Measurements from ENCODE around the gene SSTR5. TPM values are rescaled to one million over a fixed set of nuclear protein-coding genes. Genes with fewer than 3 reads are reported as not detected.

The SSTR5 gene
- total and polyA plus RNA-seq, 4 donors = 0.23 TPM; not detected in 3

DNA sequence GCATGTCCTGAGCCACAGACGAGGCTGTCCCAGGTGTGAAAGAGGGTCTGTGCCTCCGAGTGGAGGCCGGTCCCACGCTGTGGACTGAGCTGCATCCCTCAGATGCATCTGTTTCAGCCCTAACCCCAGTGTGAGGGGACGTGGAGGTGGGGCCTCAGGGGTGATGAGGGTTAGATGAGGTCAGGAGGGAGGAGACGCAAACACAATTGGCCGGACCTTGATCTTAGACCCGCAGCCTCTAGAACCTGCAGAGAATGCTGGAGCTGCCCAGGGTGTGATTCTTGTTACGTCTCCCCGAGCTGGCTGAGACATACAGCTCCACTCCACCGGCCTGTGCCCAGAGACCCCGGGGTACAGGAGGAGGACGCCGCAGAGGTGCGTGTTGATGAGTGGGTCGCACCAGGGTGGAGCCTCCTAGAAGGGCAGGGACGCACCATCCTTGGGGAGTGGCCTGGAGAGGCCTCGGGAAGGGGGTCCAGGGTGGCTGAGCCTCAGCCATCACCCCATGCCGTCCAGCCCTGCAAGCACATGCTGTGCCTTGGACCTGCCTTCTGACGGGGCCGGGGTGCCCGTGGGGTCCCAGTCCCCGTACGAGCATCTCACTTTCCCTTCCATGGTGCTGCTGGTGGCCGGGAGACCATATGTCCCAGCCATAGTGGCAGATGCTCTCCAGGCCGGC is 40.1 kb downstream of the SSTR5 start:
- Histone ChIP-seq H3K36me3 (ENCODE audit: control insufficient read depth in 4 of 4, insufficient read depth in 4 of 4, low read length in 4 of 4) (no peaks in the 10 kb centered on the region), H3K27ac (ENCODE audit: low read depth in 1 of 2, low read length in 1 of 2) (no peak overlapping the region), H3K9ac (ENCODE audit: insufficient read depth in 1 of 2, low read length in 2 of 2) (no peak overlapping the region), H3K9me3 (ENCODE audit: control insufficient read depth in 4 of 4, insufficient read depth in 3 of 4, low read length in 3 of 4) (no peaks in the 10 kb centered on the region), H3K27me3 (ENCODE audit: control insufficient read depth in 3 of 3, insufficient read depth in 3 of 3, low read length in 2 of 3) (peaks cover 0 to 27% (median 8%) of the 10 kb centered on the region in 3 donors), H3K4me1 (ENCODE audit: control insufficient read depth in 5 of 5, insufficient read depth in 5 of 5, low read length in 5 of 5) (no peaks in the 10 kb centered on the region), H3K4me3 (no peak overlapping the region)
- WGBS, 2 donors = 65 to 74% methylated on average over 26 of the region's 26 CpGs
- no peak for ATAC-seq (ENCODE audit: insufficient read depth, low FRiP score)
- TF ChIP-seq, protein P1, sequence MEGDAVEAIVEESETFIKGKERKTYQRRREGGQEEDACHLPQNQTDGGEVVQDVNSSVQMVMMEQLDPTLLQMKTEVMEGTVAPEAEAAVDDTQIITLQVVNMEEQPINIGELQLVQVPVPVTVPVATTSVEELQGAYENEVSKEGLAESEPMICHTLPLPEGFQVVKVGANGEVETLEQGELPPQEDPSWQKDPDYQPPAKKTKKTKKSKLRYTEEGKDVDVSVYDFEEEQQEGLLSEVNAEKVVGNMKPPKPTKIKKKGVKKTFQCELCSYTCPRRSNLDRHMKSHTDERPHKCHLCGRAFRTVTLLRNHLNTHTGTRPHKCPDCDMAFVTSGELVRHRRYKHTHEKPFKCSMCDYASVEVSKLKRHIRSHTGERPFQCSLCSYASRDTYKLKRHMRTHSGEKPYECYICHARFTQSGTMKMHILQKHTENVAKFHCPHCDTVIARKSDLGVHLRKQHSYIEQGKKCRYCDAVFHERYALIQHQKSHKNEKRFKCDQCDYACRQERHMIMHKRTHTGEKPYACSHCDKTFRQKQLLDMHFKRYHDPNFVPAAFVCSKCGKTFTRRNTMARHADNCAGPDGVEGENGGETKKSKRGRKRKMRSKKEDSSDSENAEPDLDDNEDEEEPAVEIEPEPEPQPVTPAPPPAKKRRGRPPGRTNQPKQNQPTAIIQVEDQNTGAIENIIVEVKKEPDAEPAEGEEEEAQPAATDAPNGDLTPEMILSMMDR (IDR thresholded peaks at IDR 0.05; ENCODE audit: control extremely low read depth, extremely low read depth) = no peak
- no peak for DNase-seq

DNA sequence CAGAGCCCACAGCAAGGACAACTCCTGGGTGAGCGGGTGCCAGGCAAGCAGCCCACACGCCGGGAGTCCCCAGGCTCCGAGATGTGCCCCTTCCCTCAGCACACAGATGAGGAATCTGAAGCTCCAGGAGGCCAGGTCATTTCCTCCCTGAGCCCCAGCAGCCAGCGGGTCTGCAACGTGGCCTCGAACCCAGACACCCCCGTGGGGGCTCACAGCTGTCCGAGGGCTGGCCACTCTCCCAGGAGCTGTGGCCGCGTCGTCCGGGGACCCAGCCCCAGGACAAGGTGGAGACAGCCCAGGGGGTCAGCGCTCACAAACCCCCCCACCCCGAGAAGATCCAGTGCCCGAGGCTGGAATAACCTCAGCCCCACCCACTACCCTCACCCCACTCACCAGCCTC is 40.9 kb downstream of the SSTR5 start:
- no peak overlapping the region for H3K4me3 ChIP-seq
- H3K9me3 ChIP-seq (ENCODE audit: control insufficient read depth in 4 of 4, insufficient read depth in 3 of 4, low read length in 3 of 4) = no peaks in the 10 kb centered on the region
- TF ChIP-seq, protein P1 (IDR thresholded peaks at IDR 0.05; ENCODE audit: control extremely low read depth, extremely low read depth) = no peak
- H3K36me3 ChIP-seq (ENCODE audit: control insufficient read depth in 4 of 4, insufficient read depth in 4 of 4, low read length in 4 of 4) = no peaks in the 10 kb centered on the region
- no peak for DNase-seq
- H3K9ac ChIP-seq (ENCODE audit: insufficient read depth in 1 of 2, low read length in 2 of 2) = no peak overlapping the region
- no peak overlapping the region for H3K27ac ChIP-seq (ENCODE audit: low read depth in 1 of 2, low read length in 1 of 2)
- no peaks in the 10 kb centered on the region for H3K4me1 ChIP-seq (ENCODE audit: control insufficient read depth in 5 of 5, insufficient read depth in 5 of 5, low read length in 5 of 5)
- peaks cover 0 to 20% (median 10%) of the 10 kb centered on the region in 3 donors for H3K27me3 ChIP-seq (ENCODE audit: control insufficient read depth in 3 of 3, insufficient read depth in 3 of 3, low read length in 2 of 3)
- WGBS, 2 donors = 57 to 66% methylated on average over 15 to 16 of the region's 16 CpGs
- ATAC-seq (ENCODE audit: insufficient read depth, low FRiP score) = no peak

DNA sequence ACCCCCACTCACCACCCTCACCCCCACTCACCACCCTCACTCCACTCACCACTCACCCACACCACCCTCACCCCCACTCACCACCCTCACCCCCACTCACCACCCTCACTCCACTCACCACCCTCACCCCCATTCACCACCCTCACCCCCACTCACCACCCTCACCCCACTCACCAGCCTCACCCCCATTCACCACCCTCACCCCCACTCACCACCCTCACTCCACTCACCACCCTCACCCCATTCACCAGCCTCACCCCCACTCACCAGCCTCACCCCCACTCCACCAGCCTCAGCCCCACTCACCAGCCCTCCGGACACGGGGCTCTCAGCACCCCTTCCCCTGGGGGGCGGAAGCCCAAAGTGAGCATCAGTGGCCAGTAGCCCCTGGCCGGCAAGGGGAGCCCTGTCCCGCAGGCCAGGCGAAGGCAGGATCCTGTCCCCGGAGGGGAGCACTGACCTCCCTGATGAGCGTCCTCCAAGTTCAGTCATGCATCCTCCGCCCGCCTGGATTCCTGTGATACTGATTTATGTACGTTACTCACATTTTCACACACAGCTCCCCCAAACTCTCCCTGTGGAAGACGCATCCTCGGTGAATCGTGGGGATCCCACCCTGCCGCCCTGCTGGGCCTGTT is 41.5 kb downstream of the SSTR5 start:
- Histone ChIP-seq H3K4me3 (no peak overlapping the region), H3K27me3 (ENCODE audit: control insufficient read depth in 3 of 3, insufficient read depth in 3 of 3, low read length in 2 of 3) (peaks cover 0 to 15% (median 10%) of the 10 kb centered on the region in 3 donors), H3K27ac (ENCODE audit: low read depth in 1 of 2, low read length in 1 of 2) (no peak overlapping the region), H3K9ac (ENCODE audit: insufficient read depth in 1 of 2, low read length in 2 of 2) (no peak overlapping the region), H3K4me1 (ENCODE audit: control insufficient read depth in 5 of 5, insufficient read depth in 5 of 5, low read length in 5 of 5) (no peaks in the 10 kb centered on the region), H3K36me3 (ENCODE audit: control insufficient read depth in 4 of 4, insufficient read depth in 4 of 4, low read length in 4 of 4) (no peaks in the 10 kb centered on the region), H3K9me3 (ENCODE audit: control insufficient read depth in 4 of 4, insufficient read depth in 3 of 4, low read length in 3 of 4) (no peaks in the 10 kb centered on the region)
- TF ChIP-seq, protein P1 (IDR thresholded peaks at IDR 0.05; ENCODE audit: control extremely low read depth, extremely low read depth) = no peak
- no peak for DNase-seq
- ATAC-seq (ENCODE audit: insufficient read depth, low FRiP score) = no peak
- WGBS, 2 donors = 79 to 85% methylated on average over 15 of the region's 15 CpGs

All from lung (tissue), 12 donors.